ENCODE results near the gene KIAA0408. TPM values are rescaled to one million over a fixed set of nuclear protein-coding genes. Genes with fewer than 3 reads are reported as not detected.

Gene KIAA0408
- total and polyA plus RNA-seq, 3 donors from 2014 or later = 3.3 to 11.2 (median 4.1) TPM

DNA sequence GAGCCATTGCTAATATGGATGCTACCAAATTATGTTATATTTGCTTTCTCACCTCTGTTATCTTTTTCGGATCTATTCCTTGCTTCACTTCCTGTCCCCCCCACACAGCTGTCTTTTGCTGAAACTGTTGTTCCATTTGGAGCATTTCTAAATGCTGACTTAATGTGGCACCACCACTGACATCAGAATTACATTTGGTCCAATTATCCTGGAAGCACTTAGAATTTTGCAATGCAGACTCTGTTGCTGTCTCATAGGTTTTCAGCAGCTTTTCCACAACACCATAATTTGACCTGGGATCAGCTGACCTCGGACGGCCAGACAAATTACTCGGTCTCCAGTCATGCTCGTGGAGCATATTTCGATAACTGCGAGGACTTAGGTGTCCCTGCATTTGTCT is 12.8 kb downstream of the KIAA0408 start:
- Histone ChIP-seq H3K4me1 (no peaks in the 10 kb centered on the region), H3K27me3 (no peaks in the 10 kb centered on the region), H3K4me3 (no peak overlapping the region), H3K36me3 (ENCODE audit: low read depth, missing control alignments) (no peaks in the 10 kb centered on the region), H3K27ac (no peak overlapping the region), H3K9me3 (no peaks in the 10 kb centered on the region)
- DNase-seq = no peak
- TF ChIP-seq, protein P1, sequence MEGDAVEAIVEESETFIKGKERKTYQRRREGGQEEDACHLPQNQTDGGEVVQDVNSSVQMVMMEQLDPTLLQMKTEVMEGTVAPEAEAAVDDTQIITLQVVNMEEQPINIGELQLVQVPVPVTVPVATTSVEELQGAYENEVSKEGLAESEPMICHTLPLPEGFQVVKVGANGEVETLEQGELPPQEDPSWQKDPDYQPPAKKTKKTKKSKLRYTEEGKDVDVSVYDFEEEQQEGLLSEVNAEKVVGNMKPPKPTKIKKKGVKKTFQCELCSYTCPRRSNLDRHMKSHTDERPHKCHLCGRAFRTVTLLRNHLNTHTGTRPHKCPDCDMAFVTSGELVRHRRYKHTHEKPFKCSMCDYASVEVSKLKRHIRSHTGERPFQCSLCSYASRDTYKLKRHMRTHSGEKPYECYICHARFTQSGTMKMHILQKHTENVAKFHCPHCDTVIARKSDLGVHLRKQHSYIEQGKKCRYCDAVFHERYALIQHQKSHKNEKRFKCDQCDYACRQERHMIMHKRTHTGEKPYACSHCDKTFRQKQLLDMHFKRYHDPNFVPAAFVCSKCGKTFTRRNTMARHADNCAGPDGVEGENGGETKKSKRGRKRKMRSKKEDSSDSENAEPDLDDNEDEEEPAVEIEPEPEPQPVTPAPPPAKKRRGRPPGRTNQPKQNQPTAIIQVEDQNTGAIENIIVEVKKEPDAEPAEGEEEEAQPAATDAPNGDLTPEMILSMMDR (IDR thresholded peaks at IDR 0.05) = no peak
- no peak for TF ChIP-seq POLR2A (IDR thresholded peaks at IDR 0.05)
- intact Hi-C loops (cut with DNase I; ENCODE audit: low total_unique reads) = no loop called here
- WGBS, 2 donors = 78 to 84% methylated on average over 7 of the region's 7 CpGs

DNA sequence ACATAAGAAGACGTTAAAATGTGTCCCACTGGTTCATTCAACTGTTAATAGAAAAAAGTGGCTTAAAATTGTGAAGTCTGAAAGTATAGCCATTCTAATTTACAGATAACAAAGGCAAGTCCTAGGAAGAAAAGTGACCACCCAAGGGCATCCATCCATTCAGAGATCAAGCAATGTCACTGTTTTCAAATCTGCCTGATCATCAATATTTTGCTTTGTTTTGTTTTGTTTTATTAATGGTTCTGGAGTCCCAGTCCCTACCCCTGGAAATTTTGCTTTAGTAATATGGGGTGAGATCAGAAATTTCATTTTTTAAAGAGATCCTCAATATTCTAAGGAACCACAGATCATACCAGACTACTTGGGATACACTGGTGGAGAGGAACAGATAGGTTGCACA is 17.3 kb downstream of the KIAA0408 start:
- Histone ChIP-seq H3K27ac (no peak overlapping the region), H3K27me3 (no peaks in the 10 kb centered on the region), H3K4me3 (no peak overlapping the region), H3K36me3 (ENCODE audit: low read depth, missing control alignments) (no peaks in the 10 kb centered on the region), H3K9me3 (no peaks in the 10 kb centered on the region), H3K4me1 (no peaks in the 10 kb centered on the region)
- DNase-seq = no peak
- 85 to 88% methylated on average over 1 of the region's 1 CpG for WGBS, 2 donors
- TF ChIP-seq, protein P1 (IDR thresholded peaks at IDR 0.05) = no peak
- TF ChIP-seq POLR2A (IDR thresholded peaks at IDR 0.05) = no peak
- intact Hi-C loops (cut with DNase I; ENCODE audit: low total_unique reads) = no loop called here

GRCh38 chr6:127439718-127440117 is 19.5 kb downstream of the KIAA0408 start:
- Histone ChIP-seq H3K4me3 (no peak overlapping the region), H3K27ac (no peak overlapping the region), H3K4me1 (no peaks in the 10 kb centered on the region), H3K9me3 (no peaks in the 10 kb centered on the region), H3K27me3 (no peaks in the 10 kb centered on the region), H3K36me3 (ENCODE audit: low read depth, missing control alignments) (no peaks in the 10 kb centered on the region)
- WGBS, 2 donors = 33 to 52% methylated on average over 2 of the region's 2 CpGs
- DNase-seq = no peak
- TF ChIP-seq, protein P1 (IDR thresholded peaks at IDR 0.05) = no peak
- TF ChIP-seq POLR2A (IDR thresholded peaks at IDR 0.05) = no peak
- intact Hi-C loops (cut with DNase I; ENCODE audit: low total_unique reads) = no loop called here

DNA sequence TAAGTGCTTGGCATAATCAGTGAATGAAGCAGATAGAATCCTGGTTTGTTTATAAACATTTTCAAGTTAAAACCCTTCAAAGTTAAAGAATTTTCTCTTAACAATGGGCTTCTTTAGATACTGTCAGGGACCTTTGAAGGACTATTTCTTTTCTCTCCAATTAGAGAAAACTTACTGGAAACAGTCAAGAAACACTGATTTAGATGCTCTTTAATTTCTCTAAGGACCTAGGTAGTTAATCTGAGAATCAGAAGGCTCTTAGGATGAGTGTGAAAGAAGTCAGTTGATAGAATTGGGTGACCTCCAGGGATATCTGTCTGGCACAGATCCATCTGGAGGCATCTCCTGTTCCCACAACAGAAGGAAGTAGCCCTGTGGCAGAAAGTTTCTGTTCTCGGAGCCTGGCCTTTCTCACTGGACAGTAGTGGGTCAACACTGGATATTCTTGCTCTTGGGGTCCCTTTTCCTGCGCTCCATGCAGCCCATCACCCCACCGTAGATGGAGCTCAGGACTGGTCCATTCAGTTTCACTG is 22.5 kb downstream of the KIAA0408 start:
- intact Hi-C loops (cut with DNase I; ENCODE audit: low total_unique reads) = no loop called here
- H3K27ac ChIP-seq = no peak overlapping the region
- H3K9me3 ChIP-seq = no peaks in the 10 kb centered on the region
- no peaks in the 10 kb centered on the region for H3K27me3 ChIP-seq
- H3K36me3 ChIP-seq (ENCODE audit: low read depth, missing control alignments) = no peaks in the 10 kb centered on the region
- TF ChIP-seq POLR2A (IDR thresholded peaks at IDR 0.05) = no peak
- TF ChIP-seq, protein P1 (IDR thresholded peaks at IDR 0.05) = no peak
- no peaks in the 10 kb centered on the region for H3K4me1 ChIP-seq
- no peak overlapping the region for H3K4me3 ChIP-seq
- DNase-seq = no peak
- 59 to 70% methylated on average over 3 of the region's 3 CpGs for WGBS, 2 donors

DNA sequence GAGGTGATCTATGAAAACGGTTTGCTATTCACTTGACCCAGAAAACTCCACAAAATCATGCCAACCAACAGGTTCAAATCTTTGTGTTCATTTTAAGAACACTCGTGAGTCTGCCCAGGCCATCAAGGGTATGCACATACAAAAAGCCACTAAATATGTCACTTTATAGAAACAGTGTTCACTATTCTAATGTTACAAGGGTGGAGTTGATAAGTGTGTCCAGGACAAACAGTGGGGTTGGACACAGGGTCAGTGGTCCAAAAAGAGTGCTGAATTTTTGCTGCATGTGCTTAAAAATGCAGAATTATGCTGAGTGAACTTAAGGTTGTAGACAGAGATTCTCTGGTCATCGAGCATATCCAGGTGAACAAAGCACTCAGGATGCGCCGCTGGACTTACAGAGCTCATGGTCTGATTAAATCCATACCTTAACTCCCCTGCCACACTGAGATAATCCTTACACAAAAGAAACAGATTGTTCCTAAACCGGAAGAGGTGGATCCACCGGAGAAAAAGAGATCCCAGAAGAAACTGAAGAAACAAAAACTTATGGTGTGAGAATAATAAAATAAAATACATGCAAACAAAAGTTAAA is 23.5 kb downstream of the KIAA0408 start:
- H3K4me1 ChIP-seq = no peaks in the 10 kb centered on the region
- intact Hi-C loops (cut with DNase I; ENCODE audit: low total_unique reads) = no loop called here
- TF ChIP-seq POLR2A (IDR thresholded peaks at IDR 0.05) = no peak
- TF ChIP-seq, protein P1 (IDR thresholded peaks at IDR 0.05) = no peak
- WGBS, 2 donors = 52 to 56% methylated on average over 7 of the region's 7 CpGs
- H3K36me3 ChIP-seq (ENCODE audit: low read depth, missing control alignments) = no peaks in the 10 kb centered on the region
- no peaks in the 10 kb centered on the region for H3K9me3 ChIP-seq
- no peak for DNase-seq
- H3K27me3 ChIP-seq = no peaks in the 10 kb centered on the region
- no peak overlapping the region for H3K4me3 ChIP-seq
- H3K27ac ChIP-seq = no peak overlapping the region

All from testis (tissue), 3 donors.